DMS114 treated with DMSO at 0.1 percent for 48 hours (cell line): Measurements from ENCODE around the gene SNRPA1.

ENCODE experiments used
- DNase-seq: peaks from one replicate; lab custom pipeline; 2025; ENCODE audit not compliant: unreplicated experiment; lab: John Stamatoyannopoulos, UW

Gene SNRPA1

GRCh38 chr15:101320501-101321052 is 25.5 kb upstream of the SNRPA1 start:
- DNase-seq = no peak

GRCh38 chr15:101318839-101319238 is 23.8 kb upstream of the SNRPA1 start:
- DNase-seq = no peak

GRCh38 chr15:101318147-101318819 is 23.2 kb upstream of the SNRPA1 start:
- DNase-seq = no peak

GRCh38 chr15:101317336-101317872 is 22.4 kb upstream of the SNRPA1 start:
- DNase-seq = no peak

GRCh38 chr15:101316529-101316928 is 21.5 kb upstream of the SNRPA1 start:
- no peak for DNase-seq

GRCh38 chr15:101315736-101316135 is 20.7 kb upstream of the SNRPA1 start:
- no peak for DNase-seq

DNA sequence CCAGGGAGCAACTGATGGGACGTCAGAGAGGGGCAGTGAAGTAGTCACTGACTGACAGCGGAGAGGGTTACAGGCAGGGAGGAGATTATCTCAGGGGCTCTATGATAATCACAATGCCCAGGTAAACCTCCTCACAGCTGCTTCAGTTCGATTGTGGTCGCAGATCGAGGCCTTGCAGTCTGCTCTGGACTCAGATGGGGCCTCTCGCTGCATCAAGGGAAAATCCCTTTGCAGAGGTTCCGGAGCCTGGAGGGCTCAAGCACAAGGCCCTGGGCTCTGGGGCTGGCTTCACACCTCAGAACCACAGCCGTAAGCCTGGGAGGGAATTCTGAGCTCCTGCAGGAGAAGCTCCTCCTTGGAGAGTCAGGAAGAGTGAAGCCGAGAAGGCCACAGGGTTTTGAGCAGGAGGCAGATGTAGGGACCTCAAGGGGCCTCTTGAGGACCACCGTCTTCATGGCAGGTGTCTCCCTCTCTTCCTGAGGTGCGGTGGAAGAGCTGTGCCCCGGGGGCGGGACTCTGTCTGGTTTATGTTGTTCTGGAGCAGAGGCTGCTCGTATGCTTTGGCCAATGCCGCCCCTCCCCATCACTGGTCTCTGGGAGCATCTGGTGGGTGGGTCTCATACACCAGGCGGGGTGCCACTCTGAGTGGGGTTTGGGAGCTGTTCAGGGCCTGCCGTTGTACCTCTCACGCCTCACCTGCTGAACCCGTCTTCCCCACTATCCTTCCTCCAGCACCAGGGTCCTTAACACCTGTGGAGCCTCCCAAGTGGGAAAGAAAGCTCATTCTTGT is 19.5 kb upstream of the SNRPA1 start:
- DNase-seq = no peak

DNA sequence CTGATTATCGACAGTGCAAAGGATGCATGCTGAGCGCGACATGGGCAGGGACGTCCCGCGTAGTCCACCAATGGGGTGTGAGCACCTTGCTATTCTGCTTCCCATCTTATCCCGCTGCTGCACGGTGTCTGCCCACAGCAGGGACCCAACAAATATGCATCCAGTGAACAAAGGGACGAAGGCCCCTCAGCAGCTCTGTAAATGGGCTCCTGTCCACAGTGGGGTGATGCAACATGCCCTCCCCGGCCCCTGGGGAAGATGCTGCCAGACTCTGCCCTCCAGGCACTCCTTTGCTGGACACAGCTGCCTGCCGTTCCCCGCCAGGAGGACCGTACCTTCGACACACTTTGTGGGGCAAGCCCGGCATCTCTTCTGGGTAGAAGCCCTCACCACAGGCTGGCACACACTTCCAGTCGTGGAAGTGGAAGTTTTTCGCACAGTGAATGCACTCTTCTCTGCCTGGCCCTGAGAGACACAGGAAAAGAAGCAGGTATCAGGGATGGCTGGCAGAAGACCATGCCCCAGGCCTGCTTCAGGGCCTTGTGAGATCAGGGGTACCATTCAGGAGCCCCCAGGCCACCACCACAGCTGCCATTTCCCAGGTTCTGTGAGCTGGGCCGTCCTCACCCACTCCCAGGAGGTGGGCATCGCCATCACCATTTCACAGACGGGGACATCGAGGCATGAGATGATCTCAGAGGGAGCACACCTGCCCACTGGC is 18.2 kb upstream of the SNRPA1 start:
- DNase-seq = no peak

- no peak for DNase-seq
Measured at GRCh38 chr15:101310508-101310907, 15.5 kb upstream of the SNRPA1 start.

DNA sequence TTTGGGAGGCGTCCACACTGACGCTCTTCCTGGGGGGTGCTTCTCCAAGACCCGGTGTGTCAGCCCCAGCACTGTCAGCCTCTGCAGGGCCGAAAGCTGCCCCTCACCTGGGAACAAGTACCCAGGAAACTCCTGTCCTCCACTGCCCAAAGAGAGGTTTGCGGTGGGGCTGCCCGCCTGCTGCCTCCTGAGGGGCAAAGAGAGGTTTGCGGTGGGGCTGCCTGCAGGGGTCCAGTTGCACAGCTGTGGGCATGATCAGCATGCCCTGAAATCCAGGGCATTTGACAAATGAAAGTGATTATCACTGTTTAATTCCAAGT is 15.1 kb upstream of the SNRPA1 start:
- DNase-seq = no peak

GRCh38 chr15:101309436-101310160 is 14.6 kb upstream of the SNRPA1 start:
- DNase-seq = no peak

DNA sequence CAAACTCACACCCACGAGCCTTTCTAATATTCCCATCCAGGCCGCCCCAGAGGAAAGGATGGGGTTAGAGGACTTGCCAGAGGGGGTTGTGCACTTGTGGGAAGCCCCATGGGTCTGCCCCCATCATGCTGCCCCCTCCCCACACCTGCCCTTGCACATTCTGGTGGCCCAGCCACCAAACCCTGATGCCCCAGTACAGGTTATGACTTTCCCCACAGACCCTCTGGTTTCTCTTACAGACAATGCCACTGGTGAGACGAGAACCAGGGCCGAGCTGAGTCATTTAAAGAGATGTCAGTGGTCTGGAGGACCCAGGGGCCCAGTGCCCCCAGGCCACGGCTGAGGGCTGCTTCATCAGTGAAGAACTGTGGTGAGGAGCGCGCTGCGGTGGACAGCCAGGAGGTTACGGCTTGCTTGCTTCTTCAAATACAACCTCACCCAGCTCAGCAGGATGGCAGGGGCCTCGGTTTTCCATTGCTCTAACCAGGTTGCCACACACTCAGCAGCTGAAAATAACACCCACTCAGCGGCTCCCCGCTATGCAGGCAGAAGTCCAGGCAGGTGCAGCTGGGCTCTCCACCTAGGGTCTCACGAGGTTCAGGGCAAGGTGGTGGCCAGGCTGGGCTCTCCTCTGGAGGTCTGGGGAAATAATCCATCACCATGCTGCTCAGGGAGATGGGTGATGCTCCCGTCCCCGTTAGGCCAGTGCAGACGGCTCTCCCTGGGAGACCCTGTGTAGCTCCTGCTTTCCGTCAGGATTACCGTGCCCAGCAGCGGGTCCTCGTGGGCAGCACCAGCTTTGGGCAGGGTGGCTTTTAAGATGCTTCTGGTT is 13.8 kb upstream of the SNRPA1 start:
- no peak for DNase-seq

GRCh38 chr15:101307897-101308603 is 13.0 kb upstream of the SNRPA1 start:
- no peak for DNase-seq

DNA sequence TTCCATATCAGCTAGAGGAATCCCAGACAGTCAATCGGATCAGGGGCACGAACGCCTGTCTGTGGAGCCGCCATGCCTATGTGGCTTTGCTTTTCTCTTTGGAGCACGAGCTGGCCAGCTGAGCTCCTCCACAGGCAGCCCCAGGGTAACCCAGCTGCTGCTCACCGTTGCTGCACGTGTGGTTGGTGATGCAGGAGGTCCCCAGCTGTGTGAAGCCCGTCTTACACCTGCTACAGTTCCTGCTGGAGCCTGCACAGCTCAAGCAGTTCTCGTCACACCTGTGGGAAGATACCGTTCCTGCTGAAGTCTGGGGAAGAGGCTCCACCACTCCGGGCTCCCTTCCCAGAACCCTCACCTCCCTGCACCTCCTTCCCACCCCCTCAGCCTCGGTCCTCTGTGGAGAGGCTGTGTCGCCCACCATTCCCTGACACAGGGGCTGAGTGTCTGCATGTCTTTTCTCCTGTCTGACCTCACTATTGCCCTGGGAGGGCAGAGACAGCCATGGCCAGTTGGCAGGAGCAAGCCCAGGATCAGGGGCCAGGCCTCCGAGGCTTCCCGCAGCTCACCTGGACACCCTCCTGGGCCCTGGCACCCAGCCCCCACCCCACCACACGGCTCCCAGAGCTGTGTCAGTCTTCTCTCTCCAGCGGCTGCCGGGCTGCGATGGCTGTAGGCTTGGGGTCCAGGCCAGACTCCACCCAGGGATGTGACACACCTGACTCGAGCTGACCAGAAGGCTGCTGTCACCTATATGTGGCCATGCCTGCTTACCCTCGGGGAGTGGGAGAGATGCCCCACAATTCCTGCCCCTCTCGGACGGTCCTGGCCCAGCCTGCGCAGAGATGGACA is 12.2 kb upstream of the SNRPA1 start:
- no peak for DNase-seq

DNA sequence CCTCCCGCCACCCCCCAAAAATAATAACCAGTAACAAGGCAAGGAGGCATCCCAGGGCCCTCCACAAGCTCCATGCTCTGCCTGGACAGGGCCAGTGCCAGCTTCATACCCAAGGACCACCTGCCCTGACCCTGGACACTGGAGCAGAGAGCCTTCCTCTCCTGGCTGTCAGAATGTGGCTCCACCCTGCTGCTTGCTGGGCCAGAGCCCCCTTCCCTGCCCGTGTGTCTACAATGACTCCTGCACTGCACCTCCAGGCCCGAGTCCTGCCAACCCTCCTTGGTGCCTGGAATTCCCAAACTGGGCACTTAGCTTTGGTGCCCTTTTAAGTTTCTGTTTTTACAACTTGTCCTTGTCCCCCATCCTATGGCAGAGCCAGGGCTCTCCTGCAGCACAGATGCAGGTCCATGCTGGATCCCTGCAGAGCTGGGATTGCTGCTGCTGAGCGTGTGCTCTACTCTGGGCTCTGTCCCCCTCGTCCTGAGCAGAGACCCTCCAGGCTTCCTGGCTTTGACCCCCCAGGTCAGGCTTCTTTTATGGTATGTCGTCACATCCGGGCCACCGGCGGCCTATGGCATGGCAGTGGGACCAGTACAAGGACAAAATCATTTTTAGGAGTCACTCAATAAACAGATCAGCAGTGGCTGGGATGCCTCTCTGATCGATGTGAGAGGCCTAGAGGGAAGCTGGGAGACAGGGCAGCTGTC is 11.4 kb upstream of the SNRPA1 start:
- DNase-seq = no peak

- DNase-seq = no peak
Measured at GRCh38 chr15:101305820-101306255, 10.8 kb upstream of the SNRPA1 start.

GRCh38 chr15:101303408-101303807 is 8.4 kb upstream of the SNRPA1 start:
- no peak for DNase-seq
